Measurements from ENCODE around the gene IFNL3. TPM values are rescaled to one million over a fixed set of nuclear protein-coding genes. Genes with fewer than 3 reads are reported as not detected.

The IFNL3 gene
- total and polyA plus RNA-seq, 11 donors: not detected

- WGBS, 4 donors: 1 to 6% (median 3%) methylated on average over 10 to 102 of the region's 102 CpGs
- Histone ChIP-seq H3K27ac (no peak overlapping the region), H3K4me1 (peaks cover 0 to 18% (median 0%) of the 10 kb centered on the region in 12 donors), H3K27me3 (peaks cover 29 to 75% (median 55%) of the 10 kb centered on the region in 9 donors), H3K9me3 (no peaks in the 10 kb centered on the region), H3K36me3 (no peaks in the 10 kb centered on the region), H3K4me3 (no peak overlapping the region)
- TF ChIP-seq CTCF (IDR thresholded peaks at IDR 0.05): no peak
- no peak for TF ChIP-seq POLR2A (IDR thresholded peaks at IDR 0.05)
- ATAC-seq (peak in 2 of 4 donors; percentile 49 to 63), DNase-seq (no peak)
- intact Hi-C loops (cut with DNase I): no loop called here
Observed at GRCh38 chr19:39264306-39265290, 19.8 kb upstream of the IFNL3 start.

- H3K27me3 ChIP-seq: peaks cover 29 to 80% (median 56%) of the 10 kb centered on the region in 9 donors
Observed at GRCh38 chr19:39263912-39264305, 19.1 kb upstream of the IFNL3 start.

GRCh38 chr19:39262496-39262895 is 17.7 kb upstream of the IFNL3 start:
- intact Hi-C loops (cut with DNase I): no loop called here
- 84 to 89% (median 87%) methylated on average over 4 of the region's 4 CpGs for whole genome bisulfite sequencing, 4 donors
- no peaks in the 10 kb centered on the region for H3K9me3 ChIP-seq
- H3K27ac ChIP-seq: no peak overlapping the region
- peaks cover 0 to 18% (median 0%) of the 10 kb centered on the region in 12 donors for H3K4me1 ChIP-seq
- peaks cover 29 to 90% (median 56%) of the 10 kb centered on the region in 9 donors for H3K27me3 ChIP-seq
- DNase-seq (no peak), ATAC-seq (no peak)
- H3K36me3 ChIP-seq: no peaks in the 10 kb centered on the region
- TF ChIP-seq POLR2A (IDR thresholded peaks at IDR 0.05): no peak
- TF ChIP-seq CTCF (IDR thresholded peaks at IDR 0.05): no peak
- no peak overlapping the region for H3K4me3 ChIP-seq

More at GRCh38 chr19:39263912-39264305, 19.1 kb upstream of the IFNL3 start:
- Histone ChIP-seq H3K27ac (no peak overlapping the region), H3K4me1 (peaks cover 0 to 18% (median 0%) of the 10 kb centered on the region in 12 donors), H3K4me3 (no peak overlapping the region), H3K36me3 (no peaks in the 10 kb centered on the region), H3K9me3 (no peaks in the 10 kb centered on the region)
- DNase-seq: no peak
- 8 to 13% (median 10%) methylated on average over 14 to 17 of the region's 17 CpGs for WGBS, 4 donors
- no peak for TF ChIP-seq CTCF (IDR thresholded peaks at IDR 0.05)
- no peak for TF ChIP-seq POLR2A (IDR thresholded peaks at IDR 0.05)
- ATAC-seq: peak in 1 of 4 donors; percentile 21
- intact Hi-C loops (cut with DNase I): no loop called here

- Histone ChIP-seq H3K4me1 (peaks cover 0 to 18% (median 0%) of the 10 kb centered on the region in 12 donors), H3K27me3 (peaks cover 29 to 90% (median 56%) of the 10 kb centered on the region in 9 donors), H3K9me3 (peaks cover 0 to 7% (median 0%) of the 10 kb centered on the region in 12 donors), H3K36me3 (no peaks in the 10 kb centered on the region), H3K27ac (no peak overlapping the region), H3K4me3 (no peak overlapping the region)
- ATAC-seq (no peak), DNase-seq (no peak)
- WGBS, 4 donors: 80 to 86% (median 83%) methylated on average over 3 of the region's 3 CpGs
- TF ChIP-seq CTCF (IDR thresholded peaks at IDR 0.05) (no peak), POLR2A (IDR thresholded peaks at IDR 0.05) (no peak)
- intact Hi-C loops (cut with DNase I): no loop called here
Observed at GRCh38 chr19:39261704-39262103, 16.9 kb upstream of the IFNL3 start.

Measured in heart left ventricle (tissue), 16 donors.